GM10266 (cell line): Measurements from ENCODE around the gene CAV3.

Source experiments
- DNase-seq: peaks from one replicate; pipeline ENCODE4 v3.0.0; 2012; ENCODE audit errors: extremely low spot score
- CTCF ChIP-seq: IDR thresholded peaks from 2 replicates; pipeline ENCODE4 v1.5.1; 2012; ENCODE audit warnings: mild to moderate bottlenecking, low read depth; ENCODE audit not compliant: control insufficient read depth, insufficient read depth; ENCODE audit errors: missing control alignments

CAV3 gene

GRCh38 chr3:8757551-8758518 is 24.2 kb downstream of the CAV3 start:
- TF ChIP-seq CTCF = no peak
- DNase-seq = no peak

GRCh38 chr3:8759038-8759707 is 25.6 kb downstream of the CAV3 start:
- TF ChIP-seq CTCF = no peak

GRCh38 chr3:8760091-8760490 is 26.5 kb downstream of the CAV3 start:
- no peak for TF ChIP-seq CTCF
- no peak for DNase-seq

More at GRCh38 chr3:8759038-8759707, 25.6 kb downstream of the CAV3 start:
- DNase-seq = no peak

DNA sequence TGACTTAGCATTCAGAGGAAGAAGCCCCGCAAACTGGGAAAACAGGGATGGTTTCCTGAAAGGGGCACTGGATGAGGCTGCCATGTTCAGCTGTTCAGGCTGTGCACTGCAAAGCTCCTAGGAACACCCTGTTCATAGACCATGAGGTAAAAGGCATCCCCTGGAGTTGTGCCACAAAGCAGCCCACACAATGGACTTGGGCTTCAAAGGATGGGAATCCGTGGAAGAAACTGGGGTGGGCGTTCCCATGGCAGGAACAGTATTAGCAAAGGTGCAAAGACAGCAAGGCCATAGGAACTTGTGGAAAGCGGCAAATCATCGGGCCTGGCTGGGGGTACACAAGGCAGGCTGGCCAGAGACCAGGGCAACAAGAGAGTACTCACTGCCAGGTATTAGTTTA is 26.9 kb downstream of the CAV3 start:
- TF ChIP-seq CTCF = no peak
- DNase-seq = no peak

- TF ChIP-seq CTCF = no peak
- DNase-seq = no peak
These were observed 28.3 kb downstream of the CAV3 start for GRCh38 chr3:8761866-8762265.

GRCh38 chr3:8762607-8763377 is 29.2 kb downstream of the CAV3 start:
- no peak for TF ChIP-seq CTCF
- DNase-seq = no peak
